Chondrocyte (in vitro differentiated cells): ENCODE results near the gene HDDC2. TPM values are rescaled to one million over a fixed set of nuclear protein-coding genes. Genes with fewer than 3 reads are reported as not detected.

Experiments used
- DNase-seq: peaks from one replicate; pipeline ENCODE4 v3.0.0; 2021; ENCODE audit warnings: mixed read lengths, low spot score
- H3K27ac Mint-ChIP-seq: one replicate; pipeline ENCODE4 v1.8.0; 2021; ENCODE audit warnings: mild to moderate bottlenecking, moderate library complexity, mixed read lengths; ENCODE audit not compliant: unreplicated experiment
- H3K27me3 Mint-ChIP-seq: 2 replicates; pipeline ENCODE4 v1.8.0; 2021; ENCODE audit warnings: low read depth, mixed read lengths
- H3K36me3 Mint-ChIP-seq: 2 replicates; pipeline ENCODE4 v1.8.0; 2021; ENCODE audit warnings: low read depth, mixed read lengths
- H3K4me1 Mint-ChIP-seq: 2 replicates; pipeline ENCODE4 v1.8.0; 2021; ENCODE audit warnings: low read depth, mild to moderate bottlenecking, mixed read lengths
- H3K4me3 Mint-ChIP-seq: one replicate; pipeline ENCODE4 v1.8.0; 2021; ENCODE audit warnings: mild to moderate bottlenecking, moderate library complexity, mixed read lengths; ENCODE audit not compliant: unreplicated experiment
- H3K9me3 Mint-ChIP-seq: 2 replicates; pipeline ENCODE4 v1.8.0; 2021; ENCODE audit warnings: low read depth, mixed read lengths
- CTCF ChIP-seq: fragments of 200-600 bp; sonication (generic); IDR thresholded peaks from 2 replicates; pipeline ENCODE4 v1.5.0; 2021; ENCODE audit warnings: antibody characterized with exemption, mild to moderate bottlenecking, moderate library complexity
- total RNA-seq: library from RNA; stranded (reverse); gene quantifications from 3 replicates; pipeline ENCODE4 v1.2.1, GENCODE V29; 2021

The HDDC2 gene
- total RNA-seq, 1 donor from 2014 or later = 49.4 TPM

GRCh38 chr6:125307150-125307838 is 5.5 kb upstream of the HDDC2 start:
- DNase-seq = no peak
- peaks cover 26% of the 10 kb centered on the region for H3K4me1 Mint-ChIP-seq
- H3K27ac Mint-ChIP-seq = no peak overlapping the region
- H3K27me3 Mint-ChIP-seq = no peaks in the 10 kb centered on the region
- peaks cover 13% of the 10 kb centered on the region for H3K9me3 Mint-ChIP-seq
- no peak overlapping the region for H3K4me3 Mint-ChIP-seq
- peaks cover 2% of the 10 kb centered on the region for H3K36me3 Mint-ChIP-seq
- TF ChIP-seq CTCF = no peak

DNA sequence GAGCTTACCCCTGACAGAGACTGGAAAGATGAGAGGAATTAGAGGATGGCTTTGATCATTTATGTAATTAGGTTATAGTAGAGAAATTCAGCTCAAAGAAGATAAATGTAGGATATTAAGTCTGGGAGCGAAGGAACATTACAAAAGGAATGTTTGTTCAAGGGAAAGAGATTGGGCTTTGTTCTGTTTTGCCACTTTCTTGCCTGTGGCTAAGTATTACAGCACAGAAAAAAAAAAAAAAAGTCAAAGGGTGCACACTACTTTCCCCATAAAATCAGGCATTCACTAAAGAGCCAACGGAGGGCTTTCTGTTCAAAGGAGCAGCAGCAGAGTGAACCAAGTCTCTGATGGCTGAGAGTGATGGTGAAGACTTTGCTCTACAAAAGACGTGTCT is 5.0 kb upstream of the HDDC2 start:
- Mint-ChIP-seq H3K27me3 (no peaks in the 10 kb centered on the region), H3K36me3 (peaks cover 2% of the 10 kb centered on the region), H3K9me3 (peaks cover 13% of the 10 kb centered on the region), H3K4me1 (peaks cover 25% of the 10 kb centered on the region), H3K4me3 (no peak overlapping the region), H3K27ac (no peak overlapping the region)
- no peak for DNase-seq
- TF ChIP-seq CTCF = no peak

- no peak for TF ChIP-seq CTCF
- H3K4me1 Mint-ChIP-seq = peaks cover 34% of the 10 kb centered on the region
- H3K9me3 Mint-ChIP-seq = peaks cover 13% of the 10 kb centered on the region
- peaks cover 5% of the 10 kb centered on the region for H3K36me3 Mint-ChIP-seq
- no peak for DNase-seq
- no peak overlapping the region for H3K27ac Mint-ChIP-seq
- no peaks in the 10 kb centered on the region for H3K27me3 Mint-ChIP-seq
- no peak overlapping the region for H3K4me3 Mint-ChIP-seq
These were observed 3.3 kb upstream of the HDDC2 start for GRCh38 chr6:125304970-125305660.

DNA sequence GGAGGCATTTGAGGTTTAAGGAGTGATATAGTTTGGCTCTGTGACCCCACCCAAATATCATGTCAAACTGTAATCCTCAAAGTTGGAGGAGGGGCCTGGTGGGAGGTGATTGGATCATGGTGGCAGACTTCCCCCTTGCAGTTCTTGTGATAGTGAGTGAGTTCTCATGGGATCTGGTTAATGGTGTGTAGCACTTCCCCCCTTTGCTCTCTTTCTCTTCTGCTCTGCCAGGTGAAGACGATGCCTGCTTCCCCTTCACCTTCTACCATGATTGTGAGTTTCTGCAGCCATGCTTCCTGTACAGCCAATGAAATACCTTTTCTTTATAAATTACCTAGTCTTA is 1.7 kb upstream of the HDDC2 start:
- DNase-seq = no peak
- peak overlapping the region; percentile 42 for H3K27ac Mint-ChIP-seq
- H3K27me3 Mint-ChIP-seq = no peaks in the 10 kb centered on the region
- H3K4me3 Mint-ChIP-seq = no peak overlapping the region
- H3K4me1 Mint-ChIP-seq = peaks cover 44% of the 10 kb centered on the region
- no peak for TF ChIP-seq CTCF
- H3K9me3 Mint-ChIP-seq = peaks cover 13% of the 10 kb centered on the region
- H3K36me3 Mint-ChIP-seq = peaks cover 12% of the 10 kb centered on the region

- H3K4me3 Mint-ChIP-seq = no peak overlapping the region
These were observed 1.2 kb upstream of the HDDC2 start for GRCh38 chr6:125302840-125303511.

More at GRCh38 chr6:125302840-125303511, 1.2 kb upstream of the HDDC2 start:
- no peak for TF ChIP-seq CTCF
- Mint-ChIP-seq H3K4me1 (peaks cover 45% of the 10 kb centered on the region), H3K9me3 (peaks cover 13% of the 10 kb centered on the region), H3K27ac (peak overlapping the region; percentile 42), H3K27me3 (no peaks in the 10 kb centered on the region), H3K36me3 (peaks cover 15% of the 10 kb centered on the region)
- DNase-seq = no peak
